Liver (tissue), 9 donors: Measurements from ENCODE around the gene CFAP90. TPM values are rescaled to one million over a fixed set of nuclear protein-coding genes. Genes with fewer than 3 reads are reported as not detected.

Source experiments
- DNase-seq: peaks from one replicate; pipeline ENCODE4 v3.0.0-alpha.2; 2017; ENCODE audit warnings: low spot score
- H3K27ac ChIP-seq, 2 donors: one replicate each; pipeline ENCODE4 v1.7.0; 2013; ENCODE audit warnings: inconsistent platforms in 2 of 2, low read length in 2 of 2, control low read depth in 1 of 2, low read depth in 1 of 2, mild to moderate bottlenecking in 1 of 2
- H3K27me3 ChIP-seq, 4 donors: one replicate each; pipeline versions ENCODE4 v1.6.1 to v1.7.0; 2013; ENCODE audit warnings: low read length in 3 of 4, inconsistent platforms in 1 of 4, mild to moderate bottlenecking in 1 of 4, moderate library complexity in 1 of 4; ENCODE audit not compliant: control insufficient read depth in 4 of 4, insufficient read depth in 4 of 4
- H3K36me3 ChIP-seq, 4 donors: one replicate each; pipeline versions ENCODE4 v1.6.1 to v1.7.0; 2013; ENCODE audit warnings: low read length in 3 of 4, mild to moderate bottlenecking in 3 of 4, low read depth in 1 of 4, moderate library complexity in 1 of 4; ENCODE audit not compliant: control insufficient read depth in 4 of 4, insufficient read depth in 3 of 4
- H3K4me1 ChIP-seq, 4 donors: one replicate each; pipeline versions ENCODE4 v1.6.1 to v1.7.0; 2013; ENCODE audit warnings: low read length in 3 of 4, mild to moderate bottlenecking in 3 of 4, moderate library complexity in 1 of 4; ENCODE audit not compliant: control insufficient read depth in 4 of 4, insufficient read depth in 4 of 4
- H3K4me3 ChIP-seq, 3 donors: one replicate each; pipeline versions ENCODE4 v1.6.1 to v1.7.0; 2013; ENCODE audit warnings: low read length in 3 of 3, control low read depth in 1 of 3, low read depth in 1 of 3, mild to moderate bottlenecking in 1 of 3
- H3K9ac ChIP-seq, 2 donors: one replicate each; pipeline ENCODE4 v1.7.0; 2013; ENCODE audit warnings: low read length in 2 of 2, mild to moderate bottlenecking in 2 of 2, moderate library complexity in 2 of 2, control low read depth in 1 of 2, low read depth in 1 of 2
- H3K9me3 ChIP-seq, 4 donors: one replicate each; pipeline versions ENCODE4 v1.6.1 to v1.7.0; 2013; ENCODE audit warnings: low read length in 3 of 4; ENCODE audit not compliant: control insufficient read depth in 4 of 4
- ATF3 ChIP-seq: IDR thresholded peaks from 2 replicates; pipeline ENCODE4 v1.6.1; 2016; ENCODE audit warnings: antibody characterized with exemption
- EGR1 ChIP-seq, 2 donors: IDR thresholded peaks; 2 replicates each; pipeline ENCODE4 v1.6.1; 2016 to 2018; ENCODE audit warnings: antibody characterized with exemption in 2 of 2, low read depth in 2 of 2
- FOXA1 ChIP-seq: IDR thresholded peaks from 2 replicates; pipeline ENCODE4 v1.6.1; 2016; ENCODE audit warnings: antibody characterized with exemption
- GABPA ChIP-seq, 2 donors: IDR thresholded peaks in 1 of 2; conservative IDR thresholded peaks in 1 of 2; 2 replicates each; pipeline ENCODE4 v1.6.1; 2016; ENCODE audit warnings: antibody characterized with exemption in 2 of 2, mild to moderate bottlenecking in 1 of 2, moderate library complexity in 1 of 2
- HNF4A ChIP-seq, 2 donors: conservative IDR thresholded peaks; 2 replicates each; pipeline ENCODE4 v1.6.1; 2016; ENCODE audit warnings: antibody characterized with exemption in 2 of 2, mild to moderate bottlenecking in 2 of 2
- JUND ChIP-seq, 2 donors: IDR thresholded peaks; 2 replicates each; pipeline ENCODE4 v1.6.1; 2016; ENCODE audit warnings: antibody characterized with exemption in 2 of 2
- NR2F2 ChIP-seq: IDR thresholded peaks from 2 replicates; pipeline ENCODE4 v1.6.1; 2016; ENCODE audit warnings: antibody characterized with exemption
- REST ChIP-seq: IDR thresholded peaks from 2 replicates; pipeline ENCODE4 v1.6.1; 2016; ENCODE audit warnings: antibody characterized with exemption, mild to moderate bottlenecking
- SP1 ChIP-seq: IDR thresholded peaks from 2 replicates; pipeline ENCODE4 v1.6.1; 2018; ENCODE audit warnings: antibody characterized with exemption, mild to moderate bottlenecking
- ZBTB33 ChIP-seq: IDR thresholded peaks from 2 replicates; pipeline ENCODE4 v1.6.1; 2016; ENCODE audit warnings: antibody characterized with exemption
- WGBS: extraction: QIAGEN DNeasy Blood & Tissue Kit; methylation state at CpG from one replicate; pipeline ENCODE4 v1.1.7; 2013; 5-methylcytosine and 5-hydroxymethylcytosine counted together
- polyA plus RNA-seq, 2 donors: library from polyadenylated mRNA; stranded (reverse) in 1 of 2; unstranded in 1 of 2; fragments of 200-250 nt in 1 of 2; fragments of >200 nt in 1 of 2; fragmentation: Nextera tagmentation in 1 of 2; extraction: Ambion mirVana in 1 of 2; gene quantifications; one replicate each; pipeline versions ENCODE4 v1.2.1 to v1.2.3, GENCODE V29; 2013 to 2015
- total RNA-seq, 2 donors: library from RNA; depleted of rRNA; stranded (reverse); fragments of >200 nt; gene quantifications; one replicate each; pipeline ENCODE4 v1.2.3, GENCODE V29; 2014
- TF ChIP-seq, protein P1 (sequence below): fragments of 150-350 bp; IDR thresholded peaks from 2 replicates; pipeline ENCODE4 v1.5.1; 2017; ENCODE audit warnings: improper control_type of control experiment, low read depth, low read length; ENCODE audit not compliant: missing input control
- donor health status: healthy.
- donor health status: healthy.
- donor health status: healthy.
- donor health status: healthy.
- donor health status: healthy.

CFAP90 gene
- total and polyA plus RNA-seq, 4 donors: 0.42 to 1.0 (median 0.59) TPM

DNA sequence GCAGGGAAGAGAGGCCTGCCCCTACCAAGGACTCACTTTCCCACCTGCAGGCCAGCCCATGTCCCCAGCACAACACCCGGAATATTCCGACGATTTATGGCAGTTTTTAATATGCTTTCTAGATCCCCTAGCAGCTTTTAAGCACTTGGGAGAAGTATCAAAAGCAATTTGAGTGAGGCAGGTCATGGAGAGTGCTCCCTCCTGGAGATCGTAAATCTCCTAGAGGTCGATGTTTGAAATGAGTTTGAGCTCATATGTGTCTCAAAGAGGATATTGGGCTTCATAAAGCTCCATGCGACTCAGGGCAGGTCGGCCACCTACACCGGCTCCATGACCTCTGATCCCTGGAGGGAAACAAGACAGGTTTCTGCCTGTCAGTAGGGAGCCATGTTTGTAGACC, 27.3 kb downstream of the CFAP90 start:
- Histone ChIP-seq H3K9ac (no peak overlapping the region), H3K4me1 (no peaks in the 10 kb centered on the region), H3K4me3 (no peak overlapping the region), H3K27me3 (peaks cover 0 to 2% (median 1%) of the 10 kb centered on the region in 4 donors), H3K27ac (no peak overlapping the region), H3K36me3 (no peaks in the 10 kb centered on the region), H3K9me3 (no peaks in the 10 kb centered on the region)
- no peak for DNase-seq
- no peak for TF ChIP-seq ATF3
- TF ChIP-seq EGR1 (IDR thresholded peaks at IDR 0.05; ENCODE audit: low read depth in 2 of 2): no peak
- TF ChIP-seq, protein P1, sequence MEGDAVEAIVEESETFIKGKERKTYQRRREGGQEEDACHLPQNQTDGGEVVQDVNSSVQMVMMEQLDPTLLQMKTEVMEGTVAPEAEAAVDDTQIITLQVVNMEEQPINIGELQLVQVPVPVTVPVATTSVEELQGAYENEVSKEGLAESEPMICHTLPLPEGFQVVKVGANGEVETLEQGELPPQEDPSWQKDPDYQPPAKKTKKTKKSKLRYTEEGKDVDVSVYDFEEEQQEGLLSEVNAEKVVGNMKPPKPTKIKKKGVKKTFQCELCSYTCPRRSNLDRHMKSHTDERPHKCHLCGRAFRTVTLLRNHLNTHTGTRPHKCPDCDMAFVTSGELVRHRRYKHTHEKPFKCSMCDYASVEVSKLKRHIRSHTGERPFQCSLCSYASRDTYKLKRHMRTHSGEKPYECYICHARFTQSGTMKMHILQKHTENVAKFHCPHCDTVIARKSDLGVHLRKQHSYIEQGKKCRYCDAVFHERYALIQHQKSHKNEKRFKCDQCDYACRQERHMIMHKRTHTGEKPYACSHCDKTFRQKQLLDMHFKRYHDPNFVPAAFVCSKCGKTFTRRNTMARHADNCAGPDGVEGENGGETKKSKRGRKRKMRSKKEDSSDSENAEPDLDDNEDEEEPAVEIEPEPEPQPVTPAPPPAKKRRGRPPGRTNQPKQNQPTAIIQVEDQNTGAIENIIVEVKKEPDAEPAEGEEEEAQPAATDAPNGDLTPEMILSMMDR: no peak
- no peak for TF ChIP-seq HNF4A (conservative IDR thresholded peaks at IDR 0.05)
- TF ChIP-seq JUND (IDR thresholded peaks at IDR 0.05): no peak
- 74% methylated on average over 8 of the region's 8 CpGs for WGBS

GRCh38 chr5:7822449-7822848, 28.5 kb downstream of the CFAP90 start:
- Histone ChIP-seq H3K4me1 (no peaks in the 10 kb centered on the region), H3K36me3 (no peaks in the 10 kb centered on the region), H3K4me3 (no peak overlapping the region), H3K9ac (no peak overlapping the region), H3K27ac (no peak overlapping the region), H3K27me3 (peaks cover 0 to 2% (median 1%) of the 10 kb centered on the region in 4 donors), H3K9me3 (no peaks in the 10 kb centered on the region)
- TF ChIP-seq EGR1 (IDR thresholded peaks at IDR 0.05; ENCODE audit: low read depth in 2 of 2): no peak
- TF ChIP-seq GABPA (IDR thresholded peaks at IDR 0.05 in 1 of 2, conservative IDR thresholded peaks at IDR 0.05 in 1 of 2): no peak
- TF ChIP-seq HNF4A (conservative IDR thresholded peaks at IDR 0.05): no peak
- no peak for TF ChIP-seq NR2F2
- TF ChIP-seq ZBTB33: no peak
- TF ChIP-seq FOXA1: no peak
- TF ChIP-seq SP1: no peak
- TF ChIP-seq REST: no peak
- TF ChIP-seq JUND (IDR thresholded peaks at IDR 0.05): no peak
- TF ChIP-seq ATF3: no peak
- no peak for DNase-seq
- WGBS: 65% methylated on average over 3 of the region's 3 CpGs
